IgD-negative memory B cell (primary cell): ENCODE measurements around the gene TUBE1. TPM values are rescaled to one million over a fixed set of nuclear protein-coding genes. Genes with fewer than 3 reads are reported as not detected.
"Not testable (repeated sequence)": the region's sequence is repeated elsewhere in the genome, so short reads cannot be mapped to it uniquely, and the experiment has no call there.

Experiments used
- H3K27ac Mint-ChIP-seq, 3 donors: one replicate each; pipeline ENCODE4 v1.8.0; 2020 to 2022; ENCODE audit warnings: mild to moderate bottlenecking in 3 of 3, mixed read lengths in 3 of 3, moderate library complexity in 1 of 3
- H3K27me3 Mint-ChIP-seq: one replicate; pipeline ENCODE4 v1.8.0; 2021; ENCODE audit warnings: mixed read lengths
- H3K36me3 Mint-ChIP-seq: one replicate; pipeline ENCODE4 v1.8.0; 2020; ENCODE audit warnings: mild to moderate bottlenecking, mixed read lengths
- H3K4me1 Mint-ChIP-seq, 3 donors: one replicate each; pipeline ENCODE4 v1.8.0; 2020 to 2022; ENCODE audit warnings: mixed read lengths in 3 of 3, mild to moderate bottlenecking in 1 of 3
- H3K4me3 Mint-ChIP-seq, 4 donors: one replicate each; pipeline ENCODE4 v1.8.0; 2020 to 2022; ENCODE audit warnings: mild to moderate bottlenecking in 4 of 4, mixed read lengths in 4 of 4, moderate library complexity in 3 of 4
- H3K9me3 Mint-ChIP-seq, 3 donors: one replicate each; pipeline ENCODE4 v1.8.0; 2020 to 2021; ENCODE audit warnings: mixed read lengths in 3 of 3, mild to moderate bottlenecking in 1 of 3
- polyA plus RNA-seq: library from polyadenylated mRNA; unstranded; fragments of 300-500 nt; fragmentation: Illumina TruSeq; gene quantifications from one replicate; pipeline ENCODE4 v1.2.3, GENCODE V29; 2021

Gene TUBE1
- 11.6 TPM for polyA plus RNA-seq

GRCh38 chr6:112087136-112087911, at the start of gene TUBE1, which contains the start of gene FAM229B:
TUBE1 (minus strand) TSS chr6:112087482; CDS start chr6:112087434, 48 bp downstream.
FAM229B (plus strand) TSS chr6:112087591; CDS start chr6:112099284, 11,693 bp downstream.
- Mint-ChIP-seq H3K36me3 (no peaks in the 10 kb centered on the region), H3K9me3 (no peaks in the 10 kb centered on the region), H3K27me3 (peaks cover 4% of the 10 kb centered on the region), H3K4me1 (peaks cover 0 to 3% (median 2%) of the 10 kb centered on the region in 3 donors), H3K27ac (no peak within 1 kb of the TSS), H3K4me3 (no peak within 1 kb of the TSS)

DNA sequence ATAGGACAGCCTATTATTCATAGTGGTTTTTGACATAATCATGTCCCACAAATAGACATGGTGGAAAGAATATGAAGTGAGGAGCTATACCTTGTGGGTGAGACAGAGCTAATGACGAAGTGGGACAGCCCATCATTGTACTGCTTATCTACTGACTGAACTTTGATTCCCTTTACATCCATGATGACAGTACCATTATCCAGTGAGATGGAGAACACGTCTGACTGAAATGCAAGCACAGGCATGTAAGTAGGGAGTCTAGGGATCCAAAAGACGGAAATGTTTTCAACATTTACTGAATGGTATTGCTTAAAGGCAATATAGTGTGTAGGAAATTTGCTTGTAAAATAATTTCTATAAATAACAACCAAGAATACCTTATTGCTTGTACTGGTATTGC, 43.6 kb upstream of the TUBE1 start:
- H3K36me3 Mint-ChIP-seq, result no peaks in the 10 kb centered on the region
- no peak overlapping the region for H3K27ac Mint-ChIP-seq
- H3K4me3 Mint-ChIP-seq, result no peak overlapping the region
- H3K9me3 Mint-ChIP-seq, result peaks cover 0 to 1% (median 0%) of the 10 kb centered on the region in 3 donors
- no peaks in the 10 kb centered on the region for H3K4me1 Mint-ChIP-seq
- peaks cover 1% of the 10 kb centered on the region for H3K27me3 Mint-ChIP-seq

DNA sequence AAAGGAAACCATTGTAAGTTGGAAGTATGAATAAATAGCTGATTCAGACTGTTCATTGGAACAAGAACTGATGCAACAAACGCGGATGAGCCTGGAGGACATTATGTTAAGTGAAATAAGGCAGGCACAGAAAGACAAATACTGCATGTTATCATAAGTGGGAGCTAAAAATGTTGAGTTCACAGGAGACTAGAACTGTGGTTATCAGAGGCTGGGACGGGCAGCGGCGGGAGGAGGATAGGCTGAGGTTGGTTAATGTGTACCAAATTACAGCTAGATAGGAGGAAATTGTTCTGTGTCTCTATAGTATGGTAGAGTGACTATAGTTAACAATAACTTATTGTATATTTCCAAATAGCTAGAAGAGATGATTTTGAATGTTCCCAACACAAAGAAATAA, 40.9 kb upstream of the TUBE1 start:
- Mint-ChIP-seq H3K4me3 (no peak overlapping the region), H3K36me3 (no peaks in the 10 kb centered on the region)

DNA sequence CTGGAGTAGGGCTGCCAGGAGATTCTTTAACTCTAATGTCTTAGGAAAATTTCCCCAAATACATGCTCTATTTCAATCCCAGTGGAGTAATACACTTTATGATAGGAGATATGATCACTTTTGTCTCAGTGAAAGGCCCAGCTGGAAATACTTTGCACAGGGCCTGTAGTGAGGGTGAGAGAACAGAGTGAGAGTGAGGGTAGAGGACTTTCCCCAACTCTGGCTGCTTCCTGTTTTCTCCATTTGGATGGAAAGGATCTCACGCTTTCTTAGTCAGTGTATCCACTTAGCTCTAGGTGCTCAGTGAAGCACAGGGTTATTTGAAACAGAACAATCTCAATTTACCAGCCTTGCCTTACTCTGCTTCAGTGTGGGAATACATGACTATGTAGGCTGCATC, 36.7 kb upstream of the TUBE1 start:
- no peak overlapping the region for H3K4me3 Mint-ChIP-seq
- no peaks in the 10 kb centered on the region for H3K36me3 Mint-ChIP-seq
- peaks cover 0 to 1% (median 0%) of the 10 kb centered on the region in 3 donors for H3K9me3 Mint-ChIP-seq
- peaks cover 0 to 1% (median 0%) of the 10 kb centered on the region in 3 donors for H3K4me1 Mint-ChIP-seq
- peaks cover 7% of the 10 kb centered on the region for H3K27me3 Mint-ChIP-seq
- H3K27ac Mint-ChIP-seq, result no peak overlapping the region

More for the DNA sequence above, 40.9 kb upstream of the TUBE1 start:
- Mint-ChIP-seq H3K9me3 (peaks cover 0 to 1% (median 0%) of the 10 kb centered on the region in 3 donors), H3K4me1 (peaks cover 0 to 1% (median 0%) of the 10 kb centered on the region in 3 donors), H3K27me3 (peaks cover 5% of the 10 kb centered on the region), H3K27ac (no peak overlapping the region)

GRCh38 chr6:112122756-112123155, 35.5 kb upstream of the TUBE1 start:
- peaks cover 0 to 1% (median 0%) of the 10 kb centered on the region in 3 donors for H3K4me1 Mint-ChIP-seq

GRCh38 chr6:112118034-112118433, 30.8 kb upstream of the TUBE1 start:
- no peaks in the 10 kb centered on the region for H3K4me1 Mint-ChIP-seq
- H3K27ac Mint-ChIP-seq, result no peak overlapping the region
- H3K4me3 Mint-ChIP-seq, result no peak overlapping the region
- H3K9me3 Mint-ChIP-seq, result no peaks in the 10 kb centered on the region
- H3K27me3 Mint-ChIP-seq, result peaks cover 4% of the 10 kb centered on the region
- no peaks in the 10 kb centered on the region for H3K36me3 Mint-ChIP-seq

More at GRCh38 chr6:112122756-112123155, 35.5 kb upstream of the TUBE1 start:
- Mint-ChIP-seq H3K4me3 (no peak overlapping the region), H3K27ac (no peak overlapping the region), H3K9me3 (peaks cover 0 to 1% (median 0%) of the 10 kb centered on the region in 3 donors), H3K36me3 (no peaks in the 10 kb centered on the region), H3K27me3 (peaks cover 7% of the 10 kb centered on the region)

DNA sequence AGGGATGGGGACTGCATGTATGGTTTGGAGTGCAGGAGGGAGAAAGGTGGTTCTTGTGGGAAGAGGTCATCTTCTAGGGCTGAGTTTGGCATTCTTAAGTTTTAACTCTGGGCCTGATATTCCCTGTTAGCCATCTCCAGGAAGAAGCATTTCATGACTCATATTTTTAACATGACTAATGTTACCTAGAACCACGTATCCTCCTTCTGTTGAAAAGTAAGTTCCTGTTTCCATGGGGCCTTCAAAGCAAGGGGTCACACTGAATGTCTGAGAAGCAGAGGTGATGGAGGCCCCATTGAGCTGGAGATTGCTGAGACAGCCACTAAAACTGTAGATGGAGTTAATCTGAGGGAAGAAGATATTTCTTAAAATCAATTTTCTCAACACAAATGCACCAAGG, 30.3 kb upstream of the TUBE1 start:
- Mint-ChIP-seq H3K4me1 (no peaks in the 10 kb centered on the region), H3K27ac (no peak overlapping the region), H3K9me3 (no peaks in the 10 kb centered on the region), H3K27me3 (peaks cover 3% of the 10 kb centered on the region), H3K36me3 (no peaks in the 10 kb centered on the region), H3K4me3 (no peak overlapping the region)

GRCh38 chr6:112116221-112116620, 28.9 kb upstream of the TUBE1 start:
- no peak overlapping the region for H3K4me3 Mint-ChIP-seq
- no peak overlapping the region for H3K27ac Mint-ChIP-seq
- H3K9me3 Mint-ChIP-seq, result no peaks in the 10 kb centered on the region
- H3K36me3 Mint-ChIP-seq, result no peaks in the 10 kb centered on the region
- H3K4me1 Mint-ChIP-seq, result no peaks in the 10 kb centered on the region
- peaks cover 7% of the 10 kb centered on the region for H3K27me3 Mint-ChIP-seq

DNA sequence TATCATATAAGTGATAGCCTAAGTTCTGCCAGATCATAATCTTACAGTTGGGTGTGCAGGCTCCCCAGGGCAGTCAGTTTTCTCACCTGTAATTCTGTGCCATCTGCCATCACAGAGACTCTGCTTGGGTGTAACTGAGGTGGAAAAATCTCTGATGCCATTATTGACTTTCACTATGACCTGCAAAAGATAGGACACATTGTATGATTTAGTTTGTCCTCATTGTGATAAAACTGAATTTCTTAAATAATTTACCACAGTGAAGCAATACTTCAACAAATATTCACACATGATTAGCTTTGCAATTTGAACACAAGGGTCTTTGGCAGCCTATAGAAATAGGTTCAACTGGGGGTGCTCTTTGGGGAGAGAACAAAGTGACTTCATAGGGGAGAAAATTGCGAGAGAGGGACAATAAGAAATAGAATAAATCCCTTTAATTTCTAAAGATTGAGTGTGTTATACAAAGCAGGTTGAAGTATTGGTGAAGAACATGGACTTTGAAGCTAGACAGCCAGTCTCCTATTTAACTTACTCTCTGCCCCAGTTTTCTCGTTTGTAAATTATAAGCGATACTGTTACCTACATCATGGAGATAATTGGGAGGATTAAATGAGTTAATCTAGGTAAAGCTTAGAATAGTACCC, 27.4 kb upstream of the TUBE1 start:
- peaks cover 7% of the 10 kb centered on the region for H3K27me3 Mint-ChIP-seq
- no peaks in the 10 kb centered on the region for H3K9me3 Mint-ChIP-seq
- no peaks in the 10 kb centered on the region for H3K4me1 Mint-ChIP-seq
- H3K27ac Mint-ChIP-seq, result no peak overlapping the region
- H3K4me3 Mint-ChIP-seq, result no peak overlapping the region
- H3K36me3 Mint-ChIP-seq, result no peaks in the 10 kb centered on the region

- Mint-ChIP-seq H3K9me3 (no peaks in the 10 kb centered on the region), H3K27me3 (peaks cover 5% of the 10 kb centered on the region), H3K4me1 (no peaks in the 10 kb centered on the region), H3K4me3 (no peak overlapping the region), H3K27ac (no peak overlapping the region), H3K36me3 (no peaks in the 10 kb centered on the region)
Observed at GRCh38 chr6:112113918-112114317, 26.6 kb upstream of the TUBE1 start.

DNA sequence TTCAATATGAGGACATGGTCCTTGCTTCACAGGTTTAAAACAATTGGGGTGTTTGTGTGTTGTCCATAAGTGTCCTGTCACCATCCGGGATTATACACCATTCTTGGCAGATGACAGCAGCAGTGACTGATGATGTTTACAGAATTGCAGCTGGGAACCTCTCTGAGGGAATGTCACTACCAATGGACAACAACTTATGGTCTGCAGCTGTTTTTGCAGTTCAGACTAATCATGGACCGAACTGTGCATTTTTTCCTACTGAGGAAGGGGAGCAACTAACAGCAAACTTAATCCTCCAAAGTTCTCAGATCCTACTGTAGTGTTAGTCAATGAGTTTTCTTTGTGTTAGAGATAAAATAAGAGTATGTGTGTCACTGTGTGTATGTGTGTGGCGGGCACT, 26.1 kb upstream of the TUBE1 start:
- no peaks in the 10 kb centered on the region for H3K36me3 Mint-ChIP-seq
- no peaks in the 10 kb centered on the region for H3K9me3 Mint-ChIP-seq
- no peaks in the 10 kb centered on the region for H3K4me1 Mint-ChIP-seq
- peaks cover 5% of the 10 kb centered on the region for H3K27me3 Mint-ChIP-seq
- no peak overlapping the region for H3K27ac Mint-ChIP-seq
- H3K4me3 Mint-ChIP-seq, result no peak overlapping the region

DNA sequence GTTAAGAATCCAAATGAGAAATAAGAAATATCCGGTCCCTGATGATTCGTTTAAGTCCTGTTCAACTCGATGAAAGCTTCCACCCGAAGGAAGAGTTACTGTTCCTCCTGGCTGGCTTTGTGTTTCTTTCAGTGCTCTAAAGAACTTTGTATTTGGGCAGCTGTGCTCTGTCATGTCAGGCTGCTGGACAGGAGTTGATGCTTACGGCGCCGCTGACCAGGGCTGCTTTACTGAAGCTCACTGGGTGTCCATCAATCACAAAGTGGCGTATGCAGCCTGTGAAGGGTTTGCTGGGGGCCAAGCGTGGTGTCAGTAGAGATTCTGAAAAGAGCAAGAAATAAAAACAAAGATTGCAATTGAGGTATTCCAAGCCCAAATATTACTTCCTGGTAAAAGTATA, 22.0 kb upstream of the TUBE1 start:
- Mint-ChIP-seq H3K36me3 (no peaks in the 10 kb centered on the region), H3K9me3 (peaks cover 0 to 8% (median 4%) of the 10 kb centered on the region in 3 donors), H3K27me3 (peaks cover 4% of the 10 kb centered on the region), H3K4me1 (no peaks in the 10 kb centered on the region), H3K4me3 (no peak overlapping the region), H3K27ac (no peak overlapping the region)

DNA sequence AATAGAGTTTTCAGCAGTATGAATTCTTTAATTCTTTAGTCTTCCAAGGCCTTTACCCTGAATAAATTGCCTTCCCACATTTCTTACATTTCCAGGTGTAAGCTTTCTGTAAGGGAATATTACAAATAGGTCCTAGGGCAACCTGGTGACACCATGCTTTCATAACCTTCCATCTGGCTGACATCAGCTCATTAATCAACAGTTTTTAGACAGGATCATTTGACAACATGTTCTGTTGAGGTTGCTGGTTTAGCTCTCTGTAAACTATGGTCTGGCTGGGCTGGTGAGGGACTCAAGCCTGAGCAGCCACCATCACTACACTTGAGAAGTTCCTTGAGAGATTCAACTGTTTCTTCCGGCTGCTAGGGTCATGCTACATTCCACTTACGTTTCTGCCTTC, 19.3 kb upstream of the TUBE1 start:
- H3K36me3 Mint-ChIP-seq, result peaks cover 3% of the 10 kb centered on the region
- no peak overlapping the region for H3K27ac Mint-ChIP-seq
- H3K9me3 Mint-ChIP-seq, result peaks cover 0 to 8% (median 4%) of the 10 kb centered on the region in 3 donors
- H3K4me1 Mint-ChIP-seq, result no peaks in the 10 kb centered on the region
- H3K4me3 Mint-ChIP-seq, result no peak overlapping the region
- H3K27me3 Mint-ChIP-seq, result peaks cover 1% of the 10 kb centered on the region

- not testable (repeated sequence) for H3K27me3 Mint-ChIP-seq, H3K4me1 Mint-ChIP-seq, H3K36me3 Mint-ChIP-seq, H3K4me3 Mint-ChIP-seq, H3K27ac Mint-ChIP-seq, H3K9me3 Mint-ChIP-seq
Observed at GRCh38 chr6:112106026-112106425, 18.7 kb upstream of the TUBE1 start.

DNA sequence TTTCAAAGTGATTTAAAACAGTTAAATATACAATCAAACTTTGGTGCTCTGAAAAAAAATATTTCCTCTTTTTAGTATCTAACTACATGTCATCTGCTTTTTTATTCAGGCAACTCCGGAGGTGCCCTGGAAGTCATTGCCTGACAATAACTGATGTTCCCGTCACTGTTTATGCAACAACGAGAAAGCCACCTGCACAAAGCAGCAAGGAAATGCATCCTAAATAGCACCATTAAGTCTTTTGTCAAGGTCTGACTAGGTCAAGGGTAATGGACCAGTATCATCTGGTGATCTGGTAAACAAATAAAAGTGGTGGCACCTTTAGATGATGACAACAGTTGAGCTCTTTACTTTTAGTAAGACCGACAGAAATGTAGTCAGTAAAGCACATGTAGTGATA, 13.3 kb upstream of the TUBE1 start:
- Mint-ChIP-seq H3K36me3 (peaks cover 6% of the 10 kb centered on the region), H3K4me3 (no peak overlapping the region), H3K27ac (no peak overlapping the region), H3K27me3 (peaks cover 2% of the 10 kb centered on the region), H3K9me3 (peaks cover 0 to 5% (median 4%) of the 10 kb centered on the region in 3 donors), H3K4me1 (no peaks in the 10 kb centered on the region)

- H3K36me3 Mint-ChIP-seq, result peaks cover 3% of the 10 kb centered on the region
- no peak overlapping the region for H3K27ac Mint-ChIP-seq
- H3K9me3 Mint-ChIP-seq, result no peaks in the 10 kb centered on the region
- H3K27me3 Mint-ChIP-seq, result peaks cover 7% of the 10 kb centered on the region
- H3K4me3 Mint-ChIP-seq, result no peak overlapping the region
- H3K4me1 Mint-ChIP-seq, result no peaks in the 10 kb centered on the region
Observed at GRCh38 chr6:112096901-112097300, 9.6 kb upstream of the TUBE1 start.
